ENCODE data around the gene REL.
"Not testable (repeated sequence)": the region's sequence is repeated elsewhere in the genome, so short reads cannot be mapped to it uniquely, and the experiment has no call there.

REL gene

GRCh38 chr2:60881047-60881932 lies at the start of gene REL:
Gene REL (plus strand): TSS chr2:60881574. CDS start chr2:60881841, 267 bp downstream.
- DNase-seq = peak; percentile 95

DNA sequence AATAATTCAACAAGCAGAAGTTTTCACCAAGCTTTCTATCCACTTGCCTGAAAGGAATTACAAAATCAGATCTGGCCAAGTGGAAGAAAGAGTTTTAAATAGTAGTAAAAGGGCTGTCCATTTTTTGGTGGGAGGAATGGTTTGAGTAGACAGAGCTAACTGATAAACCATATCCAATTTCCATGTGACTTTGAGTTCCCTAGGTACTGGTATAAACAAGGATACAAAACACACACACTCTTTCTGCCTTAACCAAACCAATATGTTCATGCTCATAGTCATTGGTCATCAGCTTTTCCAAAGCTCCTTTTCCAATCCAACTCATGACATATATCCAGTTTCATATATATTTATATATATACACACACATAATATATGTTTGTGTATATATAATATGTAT lies 49.5 kb upstream of the REL start:
- no peak for DNase-seq

- no peak for DNase-seq
These were observed 48.8 kb upstream of the REL start for GRCh38 chr2:60832621-60833020.

GRCh38 chr2:60834270-60834717 lies 47.1 kb upstream of the REL start:
- no peak for DNase-seq

GRCh38 chr2:60836491-60836890 lies 44.9 kb upstream of the REL start:
- no peak for DNase-seq

DNA sequence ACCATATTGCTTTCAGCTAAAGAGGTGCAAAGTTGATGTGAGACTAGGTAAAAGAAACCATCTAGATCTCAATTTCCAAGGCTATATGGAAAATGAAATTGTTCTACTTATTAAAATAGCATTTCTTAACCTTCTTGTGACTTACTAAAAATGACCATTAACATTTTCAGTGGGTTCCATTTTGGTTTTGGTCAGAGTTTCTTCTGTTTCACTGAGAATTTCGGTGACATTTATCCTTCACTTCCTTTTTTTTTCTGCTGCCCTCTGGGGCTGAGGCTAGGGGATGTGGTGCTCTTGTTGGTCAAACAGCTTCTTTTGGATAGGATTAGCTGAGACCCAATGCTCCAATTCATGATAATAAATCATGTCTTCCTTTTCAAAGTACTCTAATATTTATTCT lies 44.3 kb upstream of the REL start:
- no peak for DNase-seq

GRCh38 chr2:60838481-60838880 lies 42.9 kb upstream of the REL start:
- no peak for DNase-seq

DNA sequence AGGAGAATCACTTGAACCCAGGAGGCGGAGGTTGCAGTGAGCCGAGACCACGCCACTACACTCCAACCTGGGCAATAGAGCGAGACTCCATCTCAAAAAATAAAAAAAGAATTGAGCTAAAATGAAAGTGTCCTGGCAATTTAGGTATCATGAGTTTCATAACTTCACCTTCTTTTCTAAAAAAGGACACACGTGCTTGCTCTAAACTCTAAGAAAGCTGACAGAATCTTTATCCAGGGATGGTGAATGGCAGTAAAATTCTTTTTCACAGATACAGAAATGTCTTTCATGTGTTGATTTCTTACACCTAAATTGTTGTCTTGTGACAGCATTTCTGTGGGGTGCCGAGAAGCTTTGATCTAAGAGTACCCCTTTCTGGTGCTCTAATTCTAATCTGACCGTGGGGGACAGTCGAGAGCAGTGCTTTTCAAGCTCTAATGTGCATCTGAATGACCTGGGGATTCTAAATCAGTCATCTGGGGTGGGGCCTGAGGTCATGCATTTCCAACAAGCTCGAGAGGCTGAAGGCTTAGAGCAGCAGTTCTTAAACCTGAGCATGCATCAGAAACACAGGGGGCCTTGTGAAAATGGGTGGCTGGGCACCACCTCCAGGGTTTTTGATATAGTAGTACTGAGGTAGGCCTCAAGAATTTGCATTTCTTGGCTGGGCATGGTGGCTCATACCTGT lies 42.1 kb upstream of the REL start:
- DNase-seq = no peak

DNA sequence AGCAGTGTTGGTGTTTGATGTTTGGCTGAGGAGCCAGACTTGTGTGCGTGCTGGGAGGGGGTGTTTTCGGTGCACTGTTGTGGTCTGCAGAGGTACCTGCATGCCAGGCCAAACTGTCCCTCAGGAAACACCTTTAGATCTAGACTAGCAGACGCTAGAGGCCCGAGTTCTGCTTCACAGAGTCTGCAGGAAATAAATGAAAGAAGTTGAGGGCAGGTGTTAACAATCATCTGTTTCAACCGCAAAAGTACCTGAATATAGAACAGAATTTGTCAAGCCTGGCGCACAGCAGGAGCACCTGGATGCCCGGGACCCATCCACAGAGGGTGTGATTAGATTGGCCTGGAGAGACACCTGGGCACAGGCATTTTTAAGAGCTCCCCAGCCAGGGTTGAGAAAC lies 40.5 kb upstream of the REL start:
- no peak for DNase-seq

DNA sequence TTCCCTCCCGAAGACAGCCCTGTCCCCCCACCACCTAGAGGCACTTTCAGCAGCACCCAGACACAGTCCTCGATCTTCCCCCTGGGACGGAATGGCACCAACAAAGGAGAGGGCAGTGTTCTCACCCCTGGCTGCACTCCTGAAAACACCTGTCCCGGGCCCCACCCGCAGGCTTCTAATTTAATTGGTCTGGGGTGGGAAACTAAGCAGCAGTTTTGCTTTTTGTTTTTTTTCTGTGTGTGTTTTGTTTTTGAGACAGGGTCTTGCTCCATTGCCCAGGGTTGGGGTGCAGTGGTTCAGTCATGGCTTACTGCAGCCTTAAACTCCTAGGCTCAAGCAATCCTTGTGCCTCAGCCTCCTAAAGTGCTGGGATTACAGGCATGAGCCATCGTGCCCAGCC lies 38.4 kb upstream of the REL start:
- no peak for DNase-seq

DNA sequence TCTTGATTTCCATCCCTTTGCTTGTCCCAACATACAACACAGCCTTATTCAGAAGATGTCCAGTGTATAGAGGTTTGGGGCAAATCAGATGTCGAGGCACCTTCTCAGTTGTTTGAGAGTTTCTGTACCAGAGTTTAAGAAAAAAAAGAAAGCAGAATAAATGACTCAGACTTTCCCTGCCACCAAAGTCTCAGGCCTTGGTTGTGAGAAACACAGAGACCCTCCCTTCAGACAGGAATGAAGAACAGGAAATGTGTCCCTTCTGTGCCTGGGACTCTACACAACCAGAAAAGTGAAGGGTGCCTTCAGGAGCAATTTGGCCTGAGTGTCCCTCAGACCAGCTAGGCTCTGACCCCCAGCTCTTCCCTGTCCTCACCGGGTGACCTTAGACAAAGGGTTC lies 37.3 kb upstream of the REL start:
- peak; percentile 27 for DNase-seq

DNA sequence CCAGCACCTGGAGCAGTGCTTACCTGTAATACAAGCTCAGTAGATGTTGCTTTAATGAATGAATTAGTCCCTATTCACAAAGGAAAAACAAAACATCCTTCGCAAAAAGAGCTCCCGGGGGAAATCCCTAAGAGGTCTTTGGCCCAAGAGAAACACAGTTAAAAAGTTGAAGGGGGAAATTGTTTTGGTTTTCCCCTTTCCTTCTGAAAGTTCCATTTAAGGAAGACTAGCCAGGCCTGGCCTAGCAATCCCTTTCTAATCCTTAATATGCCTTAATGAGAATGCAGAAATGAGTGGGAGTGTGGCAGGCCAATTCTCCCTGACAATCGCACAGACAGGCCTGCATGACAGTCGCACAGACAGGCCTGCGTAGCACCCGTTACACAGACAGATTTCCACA lies 33.5 kb upstream of the REL start:
- DNase-seq = no peak

DNA sequence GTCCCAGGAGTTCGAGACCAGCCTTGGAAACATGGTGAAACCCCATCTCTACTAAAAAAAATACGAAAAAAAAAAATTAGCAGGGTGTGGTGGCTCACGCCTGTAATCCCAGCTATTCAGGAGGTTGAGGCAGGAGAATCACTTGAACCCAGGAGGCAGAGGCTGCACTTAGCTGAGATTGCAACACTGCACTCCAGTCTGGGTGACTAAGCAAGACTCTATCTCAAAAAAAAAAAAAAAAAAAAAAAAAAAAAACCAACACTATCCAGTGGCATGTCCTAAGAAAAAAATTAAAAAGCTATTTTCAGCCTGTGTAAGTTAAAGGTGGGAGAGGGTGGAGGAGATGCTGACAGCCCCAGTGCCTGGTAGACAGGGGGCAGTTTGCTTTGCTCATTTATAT lies 32.2 kb upstream of the REL start:
- DNase-seq = no peak

DNA sequence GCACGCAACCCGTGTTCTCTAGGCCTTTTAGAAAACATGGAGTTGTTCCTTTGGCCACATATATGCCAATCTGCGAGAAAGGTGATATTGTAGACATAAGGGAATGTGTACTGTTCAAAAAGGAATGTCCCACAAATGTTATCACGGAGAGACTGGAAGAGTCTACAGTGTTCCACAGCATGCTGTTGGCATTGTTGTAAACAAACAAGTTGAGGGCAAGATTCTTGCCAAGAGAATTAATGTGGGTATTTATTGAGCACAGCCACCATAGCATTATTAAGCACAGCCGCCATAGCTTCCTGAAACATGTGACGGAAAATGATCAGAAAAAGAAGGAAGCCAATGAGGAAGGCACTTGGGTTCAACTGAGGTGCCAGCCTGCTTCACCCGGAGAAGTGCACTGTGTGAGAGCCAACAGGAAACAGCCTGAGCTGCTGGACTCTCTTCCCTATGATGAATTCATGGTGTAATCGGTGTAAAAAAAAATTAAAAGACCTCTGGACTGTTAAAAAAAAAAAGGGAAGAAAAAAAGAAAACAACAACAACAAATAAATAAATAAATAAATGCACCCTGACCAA lies 29.0 kb upstream of the REL start:
- DNase-seq = no peak

DNA sequence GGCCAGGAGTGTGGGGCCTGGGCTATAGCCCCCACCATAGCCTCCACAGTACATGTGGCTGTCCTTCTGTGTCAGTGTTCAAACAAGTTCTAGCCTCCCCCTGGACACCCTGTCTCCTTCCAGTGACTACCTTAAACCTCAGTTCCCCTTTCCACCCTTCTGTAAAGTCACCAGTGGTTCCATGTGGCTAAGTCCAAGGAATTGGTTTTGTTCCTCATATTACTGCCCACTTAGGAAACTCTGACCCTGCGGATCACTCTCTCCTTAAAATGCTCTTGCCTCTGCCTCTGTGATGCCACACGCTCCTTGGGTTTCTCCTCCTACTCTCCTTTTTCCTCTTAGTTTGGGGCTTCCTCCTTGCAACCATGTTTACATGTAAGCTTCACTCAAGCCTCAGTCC lies 27.8 kb upstream of the REL start:
- no peak for DNase-seq

- no peak for DNase-seq
These were observed 25.2 kb upstream of the REL start for GRCh38 chr2:60855989-60856669.

DNA sequence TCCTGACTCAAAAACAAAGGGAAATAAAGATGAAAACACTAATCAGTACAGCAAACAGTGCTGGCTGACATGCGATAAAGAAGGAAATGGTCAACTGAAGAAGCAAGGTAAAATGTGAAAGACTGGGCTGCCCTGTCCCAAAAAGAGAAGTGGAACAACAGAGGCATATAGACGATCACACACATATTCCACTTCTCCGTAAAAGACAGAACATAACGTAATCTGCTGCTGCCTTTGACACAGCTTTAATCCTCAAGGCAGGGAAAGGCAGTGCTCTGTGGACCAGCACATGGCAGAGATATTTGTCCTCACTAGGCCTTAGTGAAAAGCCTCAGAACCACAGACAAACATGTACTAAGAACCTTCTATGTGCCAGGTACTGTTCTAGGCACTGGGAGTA lies 24.3 kb upstream of the REL start:
- DNase-seq = no peak

- no peak for DNase-seq
These were observed 22.5 kb upstream of the REL start for GRCh38 chr2:60858897-60859311.

DNA sequence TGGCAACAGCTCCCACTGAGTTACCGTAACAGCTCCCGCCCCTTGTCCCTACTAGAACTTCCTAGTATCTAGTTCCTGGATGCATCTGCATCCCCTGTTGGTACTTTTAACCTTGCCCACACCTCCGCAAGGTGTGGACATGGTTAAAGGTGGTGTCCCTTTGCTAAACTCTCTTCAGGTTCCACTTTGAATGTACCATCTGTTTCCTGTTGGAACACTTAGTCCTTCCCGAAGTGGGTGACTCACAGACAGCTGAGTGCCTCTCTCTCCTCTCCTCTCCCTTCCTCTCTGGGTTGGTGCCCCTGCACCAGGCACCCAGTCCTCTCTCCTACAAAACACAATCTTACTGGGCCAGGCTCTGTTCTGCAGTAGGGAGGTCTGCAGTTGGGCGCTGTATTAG lies 19.6 kb upstream of the REL start:
- DNase-seq = no peak

DNA sequence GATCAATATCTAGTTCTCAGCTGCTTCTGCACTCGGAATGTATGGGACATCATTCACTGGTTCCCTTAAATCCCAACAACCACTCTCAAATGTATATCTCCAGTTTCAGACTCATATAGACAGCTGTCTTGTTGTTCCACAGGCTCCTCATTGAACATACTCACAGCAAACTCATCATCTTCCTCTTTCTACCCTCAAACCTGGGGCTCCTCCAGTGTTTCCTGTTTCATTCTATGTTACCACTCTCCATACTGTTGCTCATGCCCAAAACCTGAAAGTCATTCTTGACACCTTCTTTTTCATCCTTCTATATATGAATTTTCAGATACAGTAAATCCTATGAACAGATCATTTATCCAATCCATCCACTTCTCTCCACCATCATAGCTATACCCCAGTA lies 18.7 kb upstream of the REL start:
- DNase-seq = no peak

DNA sequence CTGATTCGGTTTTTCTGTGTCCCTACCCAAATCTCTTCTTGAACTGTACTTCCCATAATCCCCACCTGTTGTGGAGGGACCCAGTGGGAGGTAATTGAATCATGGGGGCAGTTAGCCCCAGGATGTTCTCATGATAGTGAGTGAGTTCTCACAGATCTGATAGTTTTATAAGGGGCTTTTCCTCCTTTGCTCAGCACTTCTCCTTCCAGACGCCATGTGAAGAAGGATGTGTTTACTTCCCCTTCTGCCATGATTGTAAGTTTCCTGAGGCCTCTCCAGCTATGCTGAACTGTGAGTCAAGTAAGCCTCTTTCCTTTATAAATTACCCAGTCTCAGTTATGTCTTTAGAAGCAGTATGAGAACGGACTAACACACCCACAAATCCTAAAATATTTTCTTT lies 16.0 kb upstream of the REL start:
- DNase-seq = not testable (repeated sequence)

- DNase-seq = no peak
These were observed 14.4 kb upstream of the REL start for GRCh38 chr2:60867007-60867406.

- DNase-seq = peak; percentile 21
These were observed 13.5 kb upstream of the REL start for GRCh38 chr2:60867848-60868247.

Measured in stimulated activated CD4-positive, alpha-beta T cell treated with anti-CD3 and anti-CD28 coated beads, Interleukin-15, amount 100 ng/mL, for 24 hours (primary cell).